ENCODE measurements around the gene COG5. TPM values are rescaled to one million over a fixed set of nuclear protein-coding genes. Genes with fewer than 3 reads are reported as not detected.
A peak's percentile ranks its signal among the peaks of the same experiment; 100 is the strongest.

Gene COG5
- polyA plus RNA-seq, 1 of the 3 experiments (the other 2 are of a cell fraction): 21.2 TPM

DNA sequence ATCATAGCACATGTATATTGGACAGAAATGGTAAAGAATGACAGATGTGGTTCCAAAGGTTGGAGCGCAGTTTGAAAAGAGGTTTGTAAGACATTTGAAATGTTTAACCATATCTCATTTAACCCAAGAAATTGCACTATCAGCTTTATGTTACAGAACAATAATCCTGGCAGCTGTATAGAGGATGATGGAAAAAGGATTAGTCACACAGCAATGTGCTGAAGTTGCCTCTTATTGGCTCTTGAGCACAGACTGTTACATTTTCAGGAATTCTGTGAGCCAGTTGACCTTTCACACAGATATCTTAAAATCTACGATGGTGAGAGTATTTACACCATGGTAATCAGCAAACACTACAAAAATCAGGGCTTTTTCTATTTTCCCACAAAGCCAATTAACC lies 3.9 kb downstream of the COG5 start:
- Histone ChIP-seq H3K9me2 (no peaks in the 10 kb centered on the region), H3K4me1 (ENCODE audit: control insufficient read depth in 1 of 2, insufficient read depth in 2 of 2, low read depth in 1 of 2, low read length in 1 of 2) (peaks cover 13 to 20% of the 10 kb centered on the region in 2 experiments; a peak in 2 of 4 replicates), H3K27me3 (ENCODE audit: insufficient read depth) (no peaks in the 10 kb centered on the region), H3K79me2 (ENCODE audit: insufficient read depth) (peaks cover 79% of the 10 kb centered on the region), H3K4me3 (ENCODE audit: low read depth in 2 of 2, low read length in 1 of 2) (no peak overlapping the region; a peak in 1 of 4 replicates), H3K36me3 (replicated peaks in 1 of 2; ENCODE audit: control insufficient read depth in 1 of 2, insufficient read depth in 2 of 2, low read length in 1 of 2) (peaks cover 23 to 29% of the 10 kb centered on the region in 2 experiments), H3K4me2 (peak overlapping the region; percentile 15; the same call in 1 of the 2 replicates), H3K27ac (ENCODE audit: low read depth in 2 of 2, low read length in 1 of 2) (peak overlapping the region in 1 of 2 experiments; percentile 36; a peak in 2 of 4 replicates), H3K9me3 (no peaks in the 10 kb centered on the region), H4K20me1 (ENCODE audit: insufficient read depth) (no peaks in the 10 kb centered on the region), H3F3A (replicated peaks; ENCODE audit: insufficient read depth) (peaks cover 6% of the 10 kb centered on the region), H3K9ac (no peak overlapping the region), H2AFZ (ENCODE audit: low read depth) (no peak overlapping the region)
- WGBS (ENCODE audit: low lambda C conversion rate): 55% methylated on average over 2 of the region's 2 CpGs
- POLR2A ChIA-PET: no interaction called here
- CTCF ChIA-PET: interaction anchor here (1.0 to 1.6 kb wide), 5 partner anchors 12 to 110 kb away, joined by 3 to 4 read pairs (median 3); no protein-coding TSS in a partner anchor
- DNase-seq: no peak
- TF ChIP-seq, protein P1, sequence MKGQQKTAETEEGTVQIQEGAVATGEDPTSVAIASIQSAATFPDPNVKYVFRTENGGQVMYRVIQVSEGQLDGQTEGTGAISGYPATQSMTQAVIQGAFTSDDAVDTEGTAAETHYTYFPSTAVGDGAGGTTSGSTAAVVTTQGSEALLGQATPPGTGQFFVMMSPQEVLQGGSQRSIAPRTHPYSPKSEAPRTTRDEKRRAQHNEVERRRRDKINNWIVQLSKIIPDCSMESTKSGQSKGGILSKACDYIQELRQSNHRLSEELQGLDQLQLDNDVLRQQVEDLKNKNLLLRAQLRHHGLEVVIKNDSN (IDR thresholded peaks at IDR 0.05; ENCODE audit: borderline replicate concordance, low read depth): no peak
- TF ChIP-seq, protein P2, sequence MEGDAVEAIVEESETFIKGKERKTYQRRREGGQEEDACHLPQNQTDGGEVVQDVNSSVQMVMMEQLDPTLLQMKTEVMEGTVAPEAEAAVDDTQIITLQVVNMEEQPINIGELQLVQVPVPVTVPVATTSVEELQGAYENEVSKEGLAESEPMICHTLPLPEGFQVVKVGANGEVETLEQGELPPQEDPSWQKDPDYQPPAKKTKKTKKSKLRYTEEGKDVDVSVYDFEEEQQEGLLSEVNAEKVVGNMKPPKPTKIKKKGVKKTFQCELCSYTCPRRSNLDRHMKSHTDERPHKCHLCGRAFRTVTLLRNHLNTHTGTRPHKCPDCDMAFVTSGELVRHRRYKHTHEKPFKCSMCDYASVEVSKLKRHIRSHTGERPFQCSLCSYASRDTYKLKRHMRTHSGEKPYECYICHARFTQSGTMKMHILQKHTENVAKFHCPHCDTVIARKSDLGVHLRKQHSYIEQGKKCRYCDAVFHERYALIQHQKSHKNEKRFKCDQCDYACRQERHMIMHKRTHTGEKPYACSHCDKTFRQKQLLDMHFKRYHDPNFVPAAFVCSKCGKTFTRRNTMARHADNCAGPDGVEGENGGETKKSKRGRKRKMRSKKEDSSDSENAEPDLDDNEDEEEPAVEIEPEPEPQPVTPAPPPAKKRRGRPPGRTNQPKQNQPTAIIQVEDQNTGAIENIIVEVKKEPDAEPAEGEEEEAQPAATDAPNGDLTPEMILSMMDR (IDR thresholded peaks at IDR 0.05): no peak
- TF ChIP-seq USF2 (IDR thresholded peaks at IDR 0.05; ENCODE audit: borderline replicate concordance, low read depth, low read length): no peak
- no peak for TF ChIP-seq RXRA (IDR thresholded peaks at IDR 0.05; ENCODE audit: borderline replicate concordance, low read depth)
- no peak for TF ChIP-seq GABPA (IDR thresholded peaks at IDR 0.05; ENCODE audit: low read depth)
- TF ChIP-seq, protein P3, sequence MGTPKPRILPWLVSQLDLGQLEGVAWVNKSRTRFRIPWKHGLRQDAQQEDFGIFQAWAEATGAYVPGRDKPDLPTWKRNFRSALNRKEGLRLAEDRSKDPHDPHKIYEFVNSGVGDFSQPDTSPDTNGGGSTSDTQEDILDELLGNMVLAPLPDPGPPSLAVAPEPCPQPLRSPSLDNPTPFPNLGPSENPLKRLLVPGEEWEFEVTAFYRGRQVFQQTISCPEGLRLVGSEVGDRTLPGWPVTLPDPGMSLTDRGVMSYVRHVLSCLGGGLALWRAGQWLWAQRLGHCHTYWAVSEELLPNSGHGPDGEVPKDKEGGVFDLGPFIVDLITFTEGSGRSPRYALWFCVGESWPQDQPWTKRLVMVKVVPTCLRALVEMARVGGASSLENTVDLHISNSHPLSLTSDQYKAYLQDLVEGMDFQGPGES (IDR thresholded peaks at IDR 0.05; ENCODE audit: low read depth, low read length): no peak
- TF ChIP-seq MXI1 (IDR thresholded peaks at IDR 0.05; ENCODE audit: low read depth, low read length): no peak
- no peak for TF ChIP-seq MAX (IDR thresholded peaks at IDR 0.05; ENCODE audit: low read depth)
- no peak for TF ChIP-seq POLR2AphosphoS5 (IDR thresholded peaks at IDR 0.05; ENCODE audit: low read depth, low read length)
- no peak for TF ChIP-seq EP300 (IDR thresholded peaks at IDR 0.05; ENCODE audit: borderline replicate concordance in 1 of 2, low read depth in 1 of 2, low read length in 1 of 2)
- TF ChIP-seq RFX5 (IDR thresholded peaks at IDR 0.05; ENCODE audit: low read length): no peak
- TF ChIP-seq SIN3A (IDR thresholded peaks at IDR 0.05; ENCODE audit: borderline replicate concordance, low read depth, low read length): no peak
- TF ChIP-seq, protein P4, sequence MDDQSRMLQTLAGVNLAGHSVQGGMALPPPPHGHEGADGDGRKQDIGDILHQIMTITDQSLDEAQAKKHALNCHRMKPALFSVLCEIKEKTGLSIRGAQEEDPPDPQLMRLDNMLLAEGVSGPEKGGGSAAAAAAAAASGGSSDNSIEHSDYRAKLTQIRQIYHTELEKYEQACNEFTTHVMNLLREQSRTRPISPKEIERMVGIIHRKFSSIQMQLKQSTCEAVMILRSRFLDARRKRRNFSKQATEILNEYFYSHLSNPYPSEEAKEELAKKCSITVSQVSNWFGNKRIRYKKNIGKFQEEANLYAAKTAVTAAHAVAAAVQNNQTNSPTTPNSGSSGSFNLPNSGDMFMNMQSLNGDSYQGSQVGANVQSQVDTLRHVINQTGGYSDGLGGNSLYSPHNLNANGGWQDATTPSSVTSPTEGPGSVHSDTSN (IDR thresholded peaks at IDR 0.05): no peak
- TF ChIP-seq TEAD4 (IDR thresholded peaks at IDR 0.05; ENCODE audit: borderline replicate concordance, insufficient read depth): no peak
- no peak for TF ChIP-seq RAD21 (IDR thresholded peaks at IDR 0.05; ENCODE audit: low read length)

Data from SK-N-SH (cell line).